Activated T-cell treated with anti-CD3 and anti-CD28 coated beads for 1 hour (primary cell): ENCODE results near the gene CHMP3.
"Not testable (repeated sequence)": the region's sequence is repeated elsewhere in the genome, so short reads cannot be mapped to it uniquely, and the experiment has no call there.

Experiments
- DNase-seq: peaks from one replicate; pipeline ENCODE4 v3.0.0-alpha.2; 2020; ENCODE audit warnings: low read depth

The CHMP3 gene

DNA sequence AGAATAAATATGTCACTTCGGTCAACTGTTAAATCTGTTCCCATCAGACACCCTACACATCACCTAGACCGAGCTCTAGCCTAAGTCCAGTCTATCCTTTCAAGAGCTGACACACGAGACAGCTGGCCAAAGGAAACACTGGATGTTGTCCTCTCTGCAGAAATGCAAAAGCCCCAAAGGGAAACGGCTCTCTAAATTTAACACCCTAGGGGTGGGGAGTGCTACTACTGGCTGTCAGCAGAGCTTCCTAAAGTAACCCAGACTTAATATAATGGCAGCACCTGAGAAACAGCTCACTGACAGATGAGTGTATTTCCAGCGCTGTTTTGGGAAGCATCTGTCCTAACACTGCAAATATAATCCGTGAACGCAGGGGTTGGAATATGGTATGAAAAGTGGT, 55.6 kb downstream of the CHMP3 start:
- DNase-seq: no peak

DNA sequence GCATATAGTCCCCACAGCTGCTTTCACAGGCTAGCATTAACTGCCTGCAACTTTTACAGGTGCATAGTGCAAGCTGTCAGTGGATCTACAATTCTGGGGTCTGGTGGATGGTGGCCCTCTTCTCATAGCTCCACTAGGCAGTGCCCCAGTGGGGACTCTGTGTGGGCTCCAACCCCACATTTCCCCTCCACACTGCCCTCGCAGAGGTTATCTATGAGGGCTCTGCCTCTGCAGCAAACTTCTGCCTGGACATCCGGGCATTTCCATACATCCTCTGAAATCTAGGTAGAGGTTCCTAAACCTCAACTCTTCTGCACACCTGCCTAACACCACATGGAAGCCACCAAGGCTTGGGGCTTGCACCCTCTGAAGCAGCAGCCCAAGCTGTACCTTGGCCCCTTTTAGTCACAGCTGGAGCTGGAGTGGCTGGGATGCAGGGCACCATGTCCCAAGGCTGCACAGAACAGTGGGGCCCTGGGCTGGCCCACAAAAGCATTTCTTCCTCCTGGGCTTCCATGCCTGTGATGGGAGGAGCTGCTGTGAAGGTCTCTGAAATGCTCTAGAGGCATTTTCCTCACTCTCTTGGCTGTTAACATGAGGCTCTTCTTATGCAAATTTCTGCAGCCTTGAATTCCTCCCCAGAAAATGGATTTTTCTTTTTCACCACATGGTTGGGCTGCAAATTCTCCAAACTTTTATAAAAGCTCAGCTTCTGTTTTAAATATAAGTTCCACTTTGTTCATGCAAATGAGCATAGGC, 62.7 kb downstream of the CHMP3 start:
- DNase-seq: no peak

DNA sequence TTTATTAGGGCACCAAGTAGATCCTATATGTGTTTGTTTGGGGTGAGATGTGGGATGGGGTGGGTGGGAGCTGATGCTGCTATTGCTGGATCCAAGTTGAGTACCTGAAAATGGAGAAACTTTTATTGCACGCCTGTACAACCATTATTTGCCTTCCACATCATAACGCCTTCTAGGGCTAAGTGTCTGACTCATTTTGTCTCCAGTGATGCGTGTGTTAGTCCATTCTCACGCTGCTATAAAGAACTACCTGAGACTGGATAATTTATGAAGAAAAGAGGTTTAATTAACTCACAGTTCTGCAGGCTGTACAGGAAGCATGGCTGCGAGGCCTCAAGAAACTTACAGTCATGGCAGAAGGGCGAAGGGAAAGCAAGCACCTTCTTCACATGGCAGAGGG, 63.9 kb downstream of the CHMP3 start:
- DNase-seq: no peak

DNA sequence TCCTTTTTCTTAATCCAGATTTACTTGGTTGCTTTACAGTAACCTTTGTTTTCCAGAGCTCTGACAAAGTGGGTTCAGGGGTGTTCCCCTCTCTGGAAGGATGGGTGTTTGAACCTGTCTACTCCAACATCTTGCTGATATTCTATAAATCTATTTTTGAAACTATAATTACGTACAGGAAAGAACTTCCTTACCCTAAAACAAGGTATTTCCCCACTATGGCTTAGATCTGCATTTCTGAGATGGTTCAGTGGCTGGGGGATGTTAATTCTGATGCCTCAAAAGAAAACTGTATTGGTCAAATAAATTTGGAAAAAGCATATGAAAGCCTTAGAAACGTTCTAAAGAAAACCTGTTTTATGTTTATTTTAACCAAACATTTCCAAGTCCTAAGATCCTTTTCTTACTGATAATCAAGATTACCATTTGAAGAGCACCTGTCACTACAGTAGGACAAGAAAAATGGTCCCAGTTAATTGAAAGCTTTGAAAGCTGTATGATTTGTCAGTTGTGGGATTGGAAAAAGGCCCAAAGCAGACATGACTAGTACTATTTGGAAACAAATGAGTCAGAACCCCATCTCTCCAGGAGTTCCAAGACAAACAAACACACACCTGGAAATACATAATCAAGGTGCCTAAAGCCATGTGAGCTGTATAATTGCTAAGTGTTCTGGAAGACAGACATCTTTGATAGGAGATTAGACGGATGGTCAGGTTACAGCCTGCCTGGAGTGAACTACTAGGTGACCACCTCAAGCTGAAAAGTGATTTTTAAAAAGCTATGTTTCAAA, 64.6 kb downstream of the CHMP3 start:
- no peak for DNase-seq

DNA sequence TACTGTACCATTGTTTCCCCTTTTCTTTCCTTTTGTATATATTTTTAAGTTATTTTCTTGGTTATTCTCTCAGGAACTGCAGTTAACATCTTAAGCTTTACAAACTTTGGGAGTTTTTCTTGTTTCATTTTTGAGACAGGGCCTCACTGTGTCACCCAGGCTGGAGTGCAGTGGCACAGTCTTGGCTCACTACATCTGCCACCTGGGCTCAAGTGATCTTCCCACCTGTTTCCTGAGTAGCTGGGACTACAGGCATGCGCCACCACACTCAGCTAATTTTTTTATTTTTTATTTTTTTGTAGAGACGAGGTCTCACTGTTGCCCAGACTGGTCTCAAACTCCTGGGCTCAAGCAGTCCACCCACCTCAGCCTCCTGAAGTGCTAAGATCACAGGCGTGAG, 66.9 kb downstream of the CHMP3 start:
- not testable (repeated sequence) for DNase-seq

DNA sequence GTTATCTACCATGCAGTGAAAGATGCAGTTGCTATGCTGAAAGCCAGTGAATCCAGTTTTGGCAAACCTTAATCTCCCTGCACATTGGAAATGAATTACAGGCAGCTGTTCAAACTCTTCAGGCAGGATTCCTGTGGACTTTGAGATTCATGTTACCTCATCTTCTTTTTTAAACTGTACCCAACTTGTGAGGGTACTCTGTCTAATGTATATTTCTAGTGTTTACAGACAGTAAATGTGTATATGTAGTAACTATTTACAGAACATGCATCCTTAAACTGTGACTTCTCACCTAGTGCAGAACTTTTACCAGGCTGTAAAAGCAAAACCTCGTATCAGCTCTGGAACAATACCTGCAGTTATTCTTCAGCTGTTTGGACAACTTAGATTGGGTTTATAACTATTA, 71.2 kb downstream of the CHMP3 start:
- DNase-seq: no peak

DNA sequence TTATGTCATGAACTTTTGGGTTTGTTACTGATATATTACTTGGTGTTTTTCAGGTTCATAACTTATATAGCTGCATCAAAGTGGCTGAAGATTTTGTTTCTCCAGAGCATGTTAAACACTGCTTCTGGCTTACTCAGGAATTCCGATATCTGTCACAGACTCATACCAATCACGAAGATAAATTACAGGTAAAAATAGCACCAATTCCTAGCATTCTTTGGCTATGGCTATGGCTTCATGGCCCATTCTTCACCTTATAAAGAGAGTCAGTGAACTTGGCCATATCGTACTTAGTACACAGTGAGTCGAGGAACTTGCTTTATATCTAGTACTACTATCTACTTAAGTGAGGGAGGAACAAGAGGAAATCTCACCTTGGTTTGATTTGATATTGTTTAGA, 72.2 kb downstream of the CHMP3 start:
- no peak for DNase-seq

DNA sequence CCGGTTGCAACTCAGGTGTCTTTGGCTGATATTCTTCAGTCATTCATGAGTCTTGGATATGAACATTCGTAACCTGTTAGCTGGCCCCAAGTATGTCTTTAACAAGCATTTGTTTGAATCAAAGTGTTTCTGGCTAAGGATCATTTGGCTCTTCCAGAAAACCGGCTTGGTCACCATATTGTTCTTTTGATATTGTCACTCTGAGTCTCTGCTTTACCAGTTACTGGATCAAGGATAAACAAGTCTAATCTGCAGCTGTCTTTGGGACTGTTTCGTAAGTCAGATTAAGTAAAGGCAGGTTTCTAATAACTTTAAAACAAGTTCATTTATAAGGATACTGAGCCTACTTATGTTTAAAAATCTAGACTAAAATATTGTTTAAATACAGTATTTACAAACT, 73.0 kb downstream of the CHMP3 start:
- no peak for DNase-seq

DNA sequence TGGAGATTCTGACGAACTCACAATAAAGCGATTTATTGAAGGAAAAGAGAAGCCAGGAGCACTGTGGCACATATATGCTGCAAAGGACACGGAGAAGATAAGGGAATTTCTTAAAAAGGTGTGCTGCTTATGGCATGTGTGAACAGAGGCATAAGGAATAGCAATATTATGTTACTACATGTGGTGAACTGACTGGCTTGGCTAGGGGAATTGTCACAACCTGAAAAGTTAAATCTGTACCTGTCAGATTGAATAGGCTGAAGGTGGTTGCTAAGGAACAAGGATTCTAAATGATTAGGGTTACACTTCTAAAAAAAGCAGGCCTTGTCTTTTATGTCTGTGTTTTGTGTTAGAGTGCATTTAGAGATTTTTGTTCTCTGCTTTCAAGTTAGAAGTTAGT, 73.7 kb downstream of the CHMP3 start:
- DNase-seq: no peak

DNA sequence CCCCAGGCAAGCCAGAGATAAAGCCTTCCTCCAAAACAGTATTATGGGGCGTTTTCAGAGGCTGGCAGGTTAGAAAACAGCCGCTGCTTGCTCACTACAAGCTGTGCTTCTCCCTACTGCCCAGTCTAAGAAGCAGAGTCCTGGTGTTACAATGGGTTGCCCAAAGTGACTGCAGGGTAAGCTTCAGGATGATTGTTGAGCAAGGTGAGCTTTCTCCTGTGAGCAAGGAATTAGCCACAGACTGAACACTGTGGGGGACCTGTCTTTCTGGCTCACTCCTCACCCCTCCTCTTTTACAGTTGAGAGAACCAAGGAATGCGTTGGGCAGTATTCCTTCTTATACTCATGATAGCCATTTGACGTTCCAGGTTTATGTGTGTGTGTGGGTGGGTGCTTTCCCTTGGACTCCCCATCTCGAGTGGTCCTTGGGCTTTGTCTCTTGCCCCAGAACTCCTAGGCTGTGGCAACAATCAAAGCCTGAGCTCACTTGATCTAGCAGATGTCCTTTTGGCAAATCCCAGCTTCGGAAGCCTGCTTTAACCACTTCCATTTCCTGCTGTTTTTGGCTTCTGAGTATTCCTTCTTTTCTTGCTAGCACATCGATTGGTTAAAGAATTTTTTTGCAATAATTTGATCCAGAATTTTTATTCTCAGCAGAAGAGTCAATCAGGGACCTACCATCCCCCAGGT, 74.5 kb downstream of the CHMP3 start:
- no peak for DNase-seq

DNA sequence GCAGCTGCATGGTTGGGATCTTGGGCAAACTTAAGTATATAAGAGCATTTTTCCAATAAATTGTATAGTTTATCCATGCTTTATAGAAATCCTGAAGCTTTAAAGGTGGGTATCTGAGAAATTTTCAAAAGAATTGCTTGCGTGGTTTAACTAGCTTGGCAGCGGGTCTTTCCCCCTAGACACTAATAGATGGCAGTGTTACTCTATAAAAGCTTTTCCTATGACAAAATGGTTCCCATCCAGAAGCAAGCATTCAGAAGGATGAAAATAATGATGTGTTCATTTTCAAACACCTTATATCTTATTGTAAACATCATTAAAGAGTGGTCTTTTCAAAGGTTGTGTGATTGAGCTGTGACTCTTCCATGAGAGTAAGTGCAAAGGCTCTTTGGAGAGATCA, 76.2 kb downstream of the CHMP3 start:
- no peak for DNase-seq

DNA sequence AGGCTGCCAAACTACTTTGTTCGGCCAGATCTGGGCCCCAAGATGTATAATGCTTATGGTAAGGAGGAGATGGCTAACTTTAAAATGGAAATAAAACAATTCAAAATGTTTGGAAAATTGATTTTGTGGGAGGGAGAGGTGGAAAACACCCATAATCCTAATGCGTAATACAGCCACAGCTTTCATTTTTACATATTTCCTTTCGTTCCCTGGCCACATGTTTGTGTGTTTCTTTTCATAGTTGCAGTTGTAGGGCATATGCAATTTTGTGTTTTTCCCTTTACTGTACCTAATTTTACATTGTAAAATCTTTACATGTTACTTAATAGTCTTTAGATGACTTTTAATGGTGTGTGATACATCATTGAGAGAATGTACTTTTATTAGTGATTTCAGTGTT, 77.4 kb downstream of the CHMP3 start:
- DNase-seq: no peak

DNA sequence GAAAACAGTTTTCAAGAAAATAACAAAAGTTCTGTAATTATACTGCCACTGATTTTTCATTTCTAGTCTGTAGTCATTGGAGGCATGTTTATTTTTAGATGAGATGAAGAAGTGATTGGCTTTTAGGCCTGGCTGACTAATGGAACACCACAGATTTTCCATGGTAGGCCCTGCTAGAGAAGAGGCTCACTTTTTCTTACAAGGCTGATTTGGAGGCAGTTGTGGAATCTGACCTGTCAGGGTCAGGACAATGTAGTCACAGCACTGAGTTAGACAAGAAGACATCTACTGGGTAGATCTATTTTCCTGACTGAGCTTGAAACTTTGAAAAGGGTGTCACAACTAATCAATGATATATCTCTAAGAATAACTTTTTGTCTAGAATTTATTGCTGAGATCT, 78.1 kb downstream of the CHMP3 start:
- DNase-seq: no peak

DNA sequence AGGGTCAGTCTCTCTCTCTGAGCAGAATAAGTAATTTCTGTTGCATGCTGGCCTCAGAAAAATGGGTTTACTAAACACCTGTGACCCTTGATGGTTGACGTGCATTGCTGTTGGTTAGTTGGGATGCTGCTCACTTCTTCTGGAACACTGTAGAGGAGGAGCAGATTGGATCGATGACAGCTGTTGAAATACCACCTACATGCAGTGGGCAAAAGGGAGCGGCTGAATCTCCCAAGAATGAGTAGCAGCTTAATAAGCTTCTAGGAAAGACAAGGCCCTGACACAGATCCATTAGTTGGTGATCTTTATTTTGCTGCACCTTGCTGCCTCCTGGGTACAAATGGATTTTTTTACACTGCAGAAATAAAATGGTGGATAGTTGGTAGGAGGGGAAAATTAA, 78.9 kb downstream of the CHMP3 start:
- DNase-seq: no peak

DNA sequence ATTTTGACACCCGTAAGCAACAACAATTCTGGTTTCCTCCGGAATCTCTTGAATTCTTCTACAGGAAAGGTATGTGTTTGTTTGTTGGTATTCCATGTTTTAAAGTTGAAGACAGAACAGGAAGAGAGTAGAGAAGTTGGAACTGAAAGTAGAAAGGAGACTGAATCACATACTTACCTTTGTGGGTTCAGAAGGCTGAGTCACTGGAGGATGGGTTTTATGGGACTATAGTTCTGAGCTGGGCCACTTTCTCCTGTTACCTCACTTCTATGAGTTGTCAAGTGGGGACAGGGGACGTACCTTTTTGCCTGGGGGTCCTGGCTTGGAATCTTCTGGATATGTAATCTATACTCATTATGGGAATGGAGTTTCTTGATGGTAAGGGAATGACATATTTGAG, 81.2 kb downstream of the CHMP3 start:
- no peak for DNase-seq

DNA sequence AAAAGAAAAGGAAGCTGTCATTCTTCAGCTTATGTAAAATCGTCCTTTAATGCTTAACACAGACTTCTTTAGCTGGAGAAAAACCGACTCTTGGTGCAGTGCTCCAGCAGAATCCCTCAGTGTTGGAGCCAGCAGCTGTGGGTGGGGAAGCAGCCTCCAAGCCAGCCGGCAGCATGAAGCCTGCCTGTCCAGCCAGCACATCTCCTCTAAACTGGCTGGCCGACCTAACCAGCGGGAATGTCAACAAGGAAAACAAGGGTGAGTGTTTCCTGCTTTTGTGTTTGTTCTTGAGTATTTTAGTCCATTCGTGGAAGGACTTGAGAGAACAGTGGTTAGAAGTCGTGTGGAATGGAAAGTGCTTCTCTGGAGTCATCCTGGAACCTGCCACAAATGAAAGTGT, 83.1 kb downstream of the CHMP3 start:
- no peak for DNase-seq

DNA sequence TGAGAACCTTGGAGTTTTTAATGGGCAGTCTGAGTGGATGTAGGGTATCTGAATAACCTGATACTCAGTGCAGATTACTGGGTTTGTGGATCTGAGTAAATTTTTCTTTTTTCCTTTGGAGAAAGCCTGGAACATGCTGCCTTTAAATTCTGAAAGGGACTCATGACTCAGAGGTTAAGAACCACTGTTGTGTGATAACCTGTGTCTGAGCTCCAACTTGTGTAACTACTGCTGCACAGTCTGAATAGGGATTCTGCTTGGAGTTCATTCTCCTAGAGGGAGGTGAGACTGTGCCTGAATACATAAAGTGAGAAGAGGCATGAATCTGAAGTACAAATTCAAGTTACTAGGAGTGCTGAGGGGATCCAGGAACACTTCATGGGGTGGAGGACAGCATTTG, 85.9 kb downstream of the CHMP3 start:
- no peak for DNase-seq

DNA sequence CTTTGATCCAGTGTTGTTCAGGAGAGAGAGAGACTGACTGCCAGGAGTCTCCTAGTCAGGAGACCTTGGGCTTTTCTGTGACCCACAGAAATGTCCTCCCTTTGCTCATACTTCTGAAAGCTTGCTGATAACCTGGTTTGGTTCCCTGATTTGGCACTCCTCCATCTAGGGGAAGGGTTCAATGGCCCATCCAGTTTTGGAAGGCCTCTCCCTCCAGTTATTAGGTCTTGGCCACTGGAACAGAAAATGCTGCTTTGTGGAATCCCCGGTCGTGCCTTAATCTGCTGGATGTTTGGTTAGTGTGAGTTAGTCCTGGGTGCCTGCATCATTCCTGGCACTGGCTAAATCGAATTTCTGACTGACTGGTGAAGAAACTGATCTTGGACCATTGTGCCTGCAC, 86.3 kb downstream of the CHMP3 start:
- DNase-seq: no peak

DNA sequence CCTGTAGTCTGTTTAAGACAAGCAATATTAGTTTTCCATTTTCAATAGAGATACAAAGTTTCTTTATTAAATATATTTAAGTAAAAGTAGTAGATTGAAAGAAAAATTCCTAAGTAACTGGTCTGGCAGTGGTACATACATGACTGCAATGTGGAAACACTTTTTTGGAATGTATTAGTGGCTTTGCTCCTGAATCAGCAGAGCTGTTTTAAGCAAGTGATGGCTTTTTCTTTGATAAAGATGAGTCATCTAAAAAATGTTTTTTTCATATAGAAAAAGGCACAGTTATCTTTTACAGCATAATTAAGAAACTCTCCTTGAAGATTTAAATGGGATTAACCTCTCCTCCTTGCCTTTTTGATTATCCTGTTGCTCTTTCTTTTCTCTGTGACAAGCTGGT, 87.2 kb downstream of the CHMP3 start:
- no peak for DNase-seq

DNA sequence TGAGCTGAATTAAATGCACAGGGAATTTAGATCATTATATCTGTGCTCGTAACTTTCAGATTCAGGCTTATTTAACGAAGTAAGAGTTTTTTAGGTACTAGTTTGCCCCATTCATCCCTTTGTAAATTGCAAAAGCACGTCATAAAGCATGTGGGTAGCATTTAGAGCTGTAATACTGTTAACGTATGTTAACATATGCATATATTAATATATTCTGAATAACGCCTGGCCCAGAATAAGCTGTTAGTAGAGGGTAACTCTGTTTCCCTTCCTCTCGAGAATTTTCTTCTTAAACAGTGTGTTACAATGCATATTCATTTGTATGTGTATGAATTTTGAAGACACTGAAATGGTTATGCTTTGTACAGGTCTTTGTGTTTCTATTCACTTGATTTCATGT, 91.6 kb downstream of the CHMP3 start:
- no peak for DNase-seq

DNA sequence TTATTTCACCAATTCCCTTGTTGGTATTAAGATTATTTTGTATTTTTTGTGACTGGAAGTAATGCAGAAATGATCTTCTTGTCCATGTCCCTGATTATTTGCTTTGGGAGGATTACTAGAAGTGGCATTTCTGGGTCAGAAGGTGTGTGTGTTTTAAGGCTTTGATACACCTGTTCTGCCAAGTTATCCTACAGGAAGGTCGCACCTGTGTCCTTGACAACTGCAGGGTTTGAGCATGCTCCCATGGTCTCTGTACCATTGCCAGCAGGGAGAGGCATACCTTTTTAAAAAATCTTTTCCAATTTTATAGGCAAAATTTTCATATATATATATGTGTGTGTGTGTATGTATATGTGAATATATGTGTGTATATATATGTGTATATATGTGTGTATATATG, 92.4 kb downstream of the CHMP3 start:
- no peak for DNase-seq

DNA sequence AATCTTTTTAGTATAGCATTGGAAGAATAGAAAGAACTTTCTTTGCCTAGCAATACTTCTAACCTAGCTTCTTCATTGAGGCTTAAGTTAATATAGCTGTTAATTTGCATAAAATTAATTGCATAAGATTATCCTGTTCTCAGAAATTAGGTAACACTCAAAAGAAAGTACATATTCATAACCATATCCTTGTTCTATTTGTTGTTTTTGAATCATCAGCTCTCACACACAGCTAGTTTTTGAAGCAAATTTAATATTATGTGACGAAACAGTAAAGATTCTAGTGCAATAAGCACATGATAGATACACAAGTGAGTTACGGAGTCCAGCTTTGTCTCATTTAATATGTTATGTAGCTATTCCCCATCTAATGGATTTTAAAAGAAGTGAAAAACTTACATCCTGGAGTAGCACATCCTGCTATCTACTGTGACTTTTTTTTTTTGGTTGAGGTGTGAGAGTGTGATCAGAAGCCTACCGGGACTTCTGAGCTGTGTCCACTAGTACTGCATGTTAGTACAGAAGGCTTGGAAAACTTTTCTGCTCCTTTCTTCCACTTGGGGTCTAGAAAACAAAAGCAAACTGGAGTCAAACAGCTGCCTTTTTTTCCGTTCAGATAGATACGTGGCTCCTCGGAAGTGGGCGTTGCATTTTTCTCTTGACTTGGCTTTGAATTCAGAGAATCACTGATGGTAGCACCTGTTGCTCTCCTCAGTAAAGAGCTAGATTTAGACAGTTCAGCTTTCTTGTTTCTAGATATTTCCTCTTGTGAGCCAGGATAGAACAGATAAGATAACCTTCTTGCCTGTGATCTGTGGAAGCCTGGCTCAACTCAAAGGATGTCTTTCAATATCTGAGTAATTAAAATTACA, 94.8 kb downstream of the CHMP3 start:
- DNase-seq: no peak
